ENCODE results near the gene SLC27A5.
"Not testable (repeated sequence)": the region's sequence is repeated elsewhere in the genome, so short reads cannot be mapped to it uniquely, and the experiment has no call there.

The SLC27A5 gene

GRCh38 chr19:58468216-58468839 lies 43.5 kb downstream of the SLC27A5 start:
- no peak for DNase-seq (ENCODE audit: low spot score)

GRCh38 chr19:58466760-58467589 lies 44.8 kb downstream of the SLC27A5 start, which contains the start of gene ZNF324:
TSS of gene ZNF324 (plus strand) at chr19:58467080. CDS start at chr19:58469186, 2,106 bp downstream.
- DNase-seq (ENCODE audit: low spot score), result peak; percentile 98

- DNase-seq (ENCODE audit: low spot score), result no peak
Measured at GRCh38 chr19:58466089-58466759, 45.6 kb downstream of the SLC27A5 start.

GRCh38 chr19:58460039-58460438 lies 51.8 kb downstream of the SLC27A5 start:
- DNase-seq (ENCODE audit: low spot score), result no peak

GRCh38 chr19:58456111-58456510 lies 55.7 kb downstream of the SLC27A5 start:
- DNase-seq (ENCODE audit: low spot score), result no peak

- DNase-seq (ENCODE audit: low spot score), result no peak
Measured at GRCh38 chr19:58455306-58455705, 56.5 kb downstream of the SLC27A5 start.

- DNase-seq (ENCODE audit: low spot score), result no peak
Measured at GRCh38 chr19:58453743-58454142, 58.0 kb downstream of the SLC27A5 start.

- peak; percentile 97 for DNase-seq (ENCODE audit: low spot score)
Measured at GRCh38 chr19:58451358-58452101, 60.3 kb downstream of the SLC27A5 start, which contains the start of gene ZNF324B. TSS of gene ZNF324B (plus strand) at chr19:58451622. CDS start at chr19:58453702, 2,080 bp downstream.

GRCh38 chr19:58450856-58451357 lies 60.9 kb downstream of the SLC27A5 start:
- no peak for DNase-seq (ENCODE audit: low spot score)

- not testable (repeated sequence) for DNase-seq (ENCODE audit: low spot score)
Measured at GRCh38 chr19:58449980-58450379, 61.8 kb downstream of the SLC27A5 start.

GRCh38 chr19:58448860-58449259 lies 62.9 kb downstream of the SLC27A5 start:
- DNase-seq (ENCODE audit: low spot score), result not testable (repeated sequence)
